HFFc6 (cell line): ENCODE results near the gene DCTN2. TPM values are rescaled to one million over a fixed set of nuclear protein-coding genes. Genes with fewer than 3 reads are reported as not detected.
A peak's percentile ranks its signal among the peaks of the same experiment; 100 is the strongest.

Source experiments
- DNase-seq: peaks from one replicate; pipeline ENCODE4 v3.0.0-alpha.2; 2018
- H3K27ac Mint-ChIP-seq: 2 replicates; pipeline ENCODE4 v1.8.0; 2020; ENCODE audit warnings: mild to moderate bottlenecking, mixed read lengths
- H3K27me3 Mint-ChIP-seq: 2 replicates; pipeline ENCODE4 v1.8.0; 2021; ENCODE audit warnings: mild to moderate bottlenecking, moderate library complexity, mixed read lengths; ENCODE audit not compliant: insufficient read depth
- H3K36me3 Mint-ChIP-seq: 2 replicates; pipeline ENCODE4 v1.8.0; 2021; ENCODE audit warnings: low read depth, mixed read lengths
- H3K4me1 Mint-ChIP-seq: 2 replicates; pipeline ENCODE4 v1.8.0; 2020; ENCODE audit warnings: low read depth, mixed read lengths
- H3K4me3 Mint-ChIP-seq: 2 replicates; pipeline ENCODE4 v1.8.0; 2020; ENCODE audit warnings: mild to moderate bottlenecking, moderate library complexity, mixed read lengths
- H3K9me3 Mint-ChIP-seq: 2 replicates; pipeline ENCODE4 v1.8.0; 2020; ENCODE audit warnings: mild to moderate bottlenecking, mixed read lengths
- total RNA-seq, 6 experiments: library from RNA; stranded (reverse); fragmentation: NEBNext Ultra II Directional; extraction: Animal tissue kit (Norgen Biotek cat#: 25700); gene quantifications; 2 replicates in 1 of 6; 3 replicates in 5 of 6; pipeline ENCODE4 v1.2.3, GENCODE V29; 2021
- TF ChIP-seq, protein P1 (sequence below): fragments of 200-600 bp; sonication (generic); IDR thresholded peaks from 2 replicates; pipeline ENCODE4 v1.5.0; 2021; ENCODE audit warnings: antibody characterized with exemption, mild to moderate bottlenecking

Gene DCTN2
- total RNA-seq, 6 experiments from 2014 or later, result 110 to 123 (median 116) TPM

DNA sequence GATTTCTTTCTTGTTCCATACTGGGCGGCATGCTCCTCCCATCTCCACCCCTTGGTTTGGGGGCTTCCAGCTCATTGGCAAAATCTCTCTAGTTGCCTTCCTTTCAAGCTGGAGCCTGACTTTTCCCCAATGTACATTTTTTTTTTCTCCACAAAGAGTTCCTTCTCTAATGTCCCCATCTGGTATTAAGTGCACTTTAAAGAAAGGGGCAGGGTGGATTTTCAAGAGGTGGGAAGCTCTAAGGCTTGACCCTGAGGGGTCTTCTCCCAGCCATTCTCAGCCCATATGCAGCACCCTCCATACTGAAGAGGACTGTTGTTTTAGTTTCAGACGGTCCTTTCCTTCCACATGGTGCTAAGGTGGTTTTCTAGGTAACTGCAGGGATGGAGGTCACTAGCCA, 38.2 kb upstream of the DCTN2 start:
- H3K4me3 Mint-ChIP-seq, result no peak overlapping the region
- H3K4me1 Mint-ChIP-seq, result peaks cover under 1% of the 10 kb centered on the region
- DNase-seq, result no peak
- no peaks in the 10 kb centered on the region; the same call in 1 of the 2 replicates for H3K27me3 Mint-ChIP-seq
- no peaks in the 10 kb centered on the region for H3K36me3 Mint-ChIP-seq
- TF ChIP-seq, protein P1, sequence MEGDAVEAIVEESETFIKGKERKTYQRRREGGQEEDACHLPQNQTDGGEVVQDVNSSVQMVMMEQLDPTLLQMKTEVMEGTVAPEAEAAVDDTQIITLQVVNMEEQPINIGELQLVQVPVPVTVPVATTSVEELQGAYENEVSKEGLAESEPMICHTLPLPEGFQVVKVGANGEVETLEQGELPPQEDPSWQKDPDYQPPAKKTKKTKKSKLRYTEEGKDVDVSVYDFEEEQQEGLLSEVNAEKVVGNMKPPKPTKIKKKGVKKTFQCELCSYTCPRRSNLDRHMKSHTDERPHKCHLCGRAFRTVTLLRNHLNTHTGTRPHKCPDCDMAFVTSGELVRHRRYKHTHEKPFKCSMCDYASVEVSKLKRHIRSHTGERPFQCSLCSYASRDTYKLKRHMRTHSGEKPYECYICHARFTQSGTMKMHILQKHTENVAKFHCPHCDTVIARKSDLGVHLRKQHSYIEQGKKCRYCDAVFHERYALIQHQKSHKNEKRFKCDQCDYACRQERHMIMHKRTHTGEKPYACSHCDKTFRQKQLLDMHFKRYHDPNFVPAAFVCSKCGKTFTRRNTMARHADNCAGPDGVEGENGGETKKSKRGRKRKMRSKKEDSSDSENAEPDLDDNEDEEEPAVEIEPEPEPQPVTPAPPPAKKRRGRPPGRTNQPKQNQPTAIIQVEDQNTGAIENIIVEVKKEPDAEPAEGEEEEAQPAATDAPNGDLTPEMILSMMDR, result no peak
- H3K9me3 Mint-ChIP-seq, result no peaks in the 10 kb centered on the region
- no peak overlapping the region for H3K27ac Mint-ChIP-seq

DNA sequence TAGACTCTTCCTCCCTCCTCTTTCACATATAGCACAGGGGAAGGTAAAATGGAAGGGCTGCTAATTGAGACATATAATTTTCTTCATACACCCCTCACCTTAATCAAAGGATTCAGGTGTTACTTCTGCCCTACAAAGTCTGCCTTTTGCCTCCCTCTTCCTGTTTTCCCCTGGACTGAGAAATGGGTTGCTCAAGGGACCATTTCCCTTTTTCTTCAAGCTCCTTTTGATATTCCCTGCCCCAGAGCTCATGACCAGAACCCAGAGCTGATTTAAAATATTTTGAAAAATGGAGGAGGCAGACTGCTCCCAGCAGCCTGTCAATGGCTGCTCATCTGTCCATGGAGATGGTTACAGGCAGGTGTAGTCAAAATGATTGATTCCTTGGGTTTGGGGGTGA, 37.7 kb upstream of the DCTN2 start:
- H3K9me3 Mint-ChIP-seq, result no peaks in the 10 kb centered on the region
- no peak for DNase-seq
- peaks cover 2% of the 10 kb centered on the region for H3K4me1 Mint-ChIP-seq
- no peak overlapping the region for H3K27ac Mint-ChIP-seq
- H3K36me3 Mint-ChIP-seq, result no peaks in the 10 kb centered on the region
- no peak overlapping the region for H3K4me3 Mint-ChIP-seq
- TF ChIP-seq, protein P1, result no peak
- H3K27me3 Mint-ChIP-seq, result no peaks in the 10 kb centered on the region; the same call in 1 of the 2 replicates

- no peak for DNase-seq
- H3K27ac Mint-ChIP-seq, result no peak overlapping the region
- no peaks in the 10 kb centered on the region; the same call in 1 of the 2 replicates for H3K27me3 Mint-ChIP-seq
- H3K4me1 Mint-ChIP-seq, result peaks cover 8% of the 10 kb centered on the region
- H3K36me3 Mint-ChIP-seq, result no peaks in the 10 kb centered on the region
- no peak overlapping the region for H3K4me3 Mint-ChIP-seq
- TF ChIP-seq, protein P1, result no peak
- H3K9me3 Mint-ChIP-seq, result no peaks in the 10 kb centered on the region
Measured at GRCh38 chr12:57584050-57584449, 37.1 kb upstream of the DCTN2 start.

GRCh38 chr12:57583008-57583831, 36.2 kb upstream of the DCTN2 start:
- DNase-seq, result peak; percentile 75
- Mint-ChIP-seq H3K27ac (no peak overlapping the region), H3K36me3 (no peaks in the 10 kb centered on the region)

GRCh38 chr12:57582440-57582839, 35.4 kb upstream of the DCTN2 start:
- H3K4me1 Mint-ChIP-seq, result peaks cover 10% of the 10 kb centered on the region
- H3K9me3 Mint-ChIP-seq, result no peaks in the 10 kb centered on the region
- no peak overlapping the region for H3K27ac Mint-ChIP-seq
- no peak overlapping the region for H3K4me3 Mint-ChIP-seq
- no peaks in the 10 kb centered on the region; the same call in 1 of the 2 replicates for H3K27me3 Mint-ChIP-seq
- no peak for DNase-seq
- no peaks in the 10 kb centered on the region for H3K36me3 Mint-ChIP-seq
- TF ChIP-seq, protein P1, result no peak

More at GRCh38 chr12:57583008-57583831, 36.2 kb upstream of the DCTN2 start:
- peaks cover 10% of the 10 kb centered on the region for H3K4me1 Mint-ChIP-seq
- no peak overlapping the region for H3K4me3 Mint-ChIP-seq
- TF ChIP-seq, protein P1, result peak; percentile 98
- H3K27me3 Mint-ChIP-seq, result no peaks in the 10 kb centered on the region; the same call in 1 of the 2 replicates
- H3K9me3 Mint-ChIP-seq, result no peaks in the 10 kb centered on the region
